Sigmoid colon (tissue), 4 donors: Measurements from ENCODE around the gene RALGDS.
"Not testable (repeated sequence)": the region's sequence is repeated elsewhere in the genome, so short reads cannot be mapped to it uniquely, and the experiment has no call there.

Experiments used
- CTCF ChIP-seq, 4 experiments: fragments of 450-650 bp in 3 of 4; fragments of 200-600 bp in 1 of 4; IDR thresholded peaks; one replicate each; pipeline ENCODE4 v1.5.1; 2016 to 2019; ENCODE audit warnings: antibody characterized with exemption in 4 of 4, mild to moderate bottlenecking in 3 of 4, moderate library complexity in 2 of 4
- POLR2A ChIP-seq, 2 donors: fragments of 450-650 bp; IDR thresholded peaks; one replicate each; pipeline ENCODE4 v1.6.1; 2016; ENCODE audit warnings: antibody characterized with exemption in 2 of 2, mild to moderate bottlenecking in 2 of 2, moderate library complexity in 2 of 2
- POLR2AphosphoS5 ChIP-seq, 4 donors: sonication (generic); formaldehyde crosslinking; IDR thresholded peaks; one replicate each; pipeline ENCODE4 v1.6.1; 2017; ENCODE audit warnings: antibody characterized with exemption in 4 of 4

GRCh38 chr9:133070985-133071384 lies 50.1 kb downstream of the RALGDS start:
- not testable (repeated sequence) for TF ChIP-seq CTCF, POLR2A, POLR2AphosphoS5 (IDR thresholded peaks at IDR 0.05)
